KOPT-K1 (cell line): ENCODE results near the gene IGFL3.
"Not testable (repeated sequence)": the region's sequence is repeated elsewhere in the genome, so short reads cannot be mapped to it uniquely, and the experiment has no call there.

Experiments
- H3K27ac ChIP-seq: fragments of 200-600 bp; sonication (generic); 2 replicates; pipeline ENCODE4 v1.5.1; 2016; ENCODE audit warnings: antibody characterized with exemption, mild to moderate bottlenecking, low read depth, low read length; ENCODE audit not compliant: poor library complexity, severe bottlenecking
- H3K36me3 ChIP-seq: fragments of 200-600 bp; sonication (generic); 2 replicates; pipeline ENCODE4 v1.5.1; 2017; ENCODE audit warnings: antibody characterized with exemption, mild to moderate bottlenecking, low read length, moderate library complexity; ENCODE audit not compliant: insufficient read depth
- H3K9me3 ChIP-seq: fragments of 200-600 bp; sonication (generic); 2 replicates; pipeline ENCODE4 v1.5.1; 2017; ENCODE audit warnings: antibody characterized with exemption, low read length, mild to moderate bottlenecking; ENCODE audit not compliant: insufficient read depth, poor library complexity, severe bottlenecking

Gene IGFL3

GRCh38 chr19:46124638-46125115, at the start of gene IGFL3:
IGFL3 (minus strand) TSS chr19:46124688; CDS start chr19:46124649, 39 bp downstream.
- Histone ChIP-seq H3K27ac (no peak within 1 kb of the TSS), H3K9me3 (no peaks in the 10 kb centered on the region)

GRCh38 chr19:46173886-46174480, 49.5 kb upstream of the IGFL3 start:
- Histone ChIP-seq H3K36me3 (no peaks in the 10 kb centered on the region), H3K9me3 (peaks cover 11% of the 10 kb centered on the region), H3K27ac (no peak overlapping the region)

More at GRCh38 chr19:46124638-46125115, at the start of gene IGFL3:
- H3K36me3 ChIP-seq, result no peaks in the 10 kb centered on the region

GRCh38 chr19:46162731-46163130, 38.2 kb upstream of the IGFL3 start:
- Histone ChIP-seq H3K9me3 (peaks cover 12% of the 10 kb centered on the region), H3K36me3 (no peaks in the 10 kb centered on the region), H3K27ac (no peak overlapping the region)

GRCh38 chr19:46161642-46162257, 37.3 kb upstream of the IGFL3 start:
- H3K36me3 ChIP-seq, H3K27ac ChIP-seq: not testable (repeated sequence)
- peaks cover 12% of the 10 kb centered on the region for H3K9me3 ChIP-seq

- Histone ChIP-seq H3K27ac (no peak overlapping the region), H3K9me3 (peaks cover 12% of the 10 kb centered on the region), H3K36me3 (no peaks in the 10 kb centered on the region)
Observed at GRCh38 chr19:46160233-46160775, 35.8 kb upstream of the IGFL3 start.

GRCh38 chr19:46159418-46160232, 35.1 kb upstream of the IGFL3 start:
- peaks cover 12% of the 10 kb centered on the region for H3K9me3 ChIP-seq
- no peak overlapping the region for H3K27ac ChIP-seq
- H3K36me3 ChIP-seq, result no peaks in the 10 kb centered on the region

GRCh38 chr19:46155237-46155636, 30.7 kb upstream of the IGFL3 start:
- Histone ChIP-seq H3K36me3 (no peaks in the 10 kb centered on the region), H3K27ac (no peak overlapping the region), H3K9me3 (no peaks in the 10 kb centered on the region)

GRCh38 chr19:46150606-46151005, 26.1 kb upstream of the IGFL3 start:
- Histone ChIP-seq H3K36me3 (no peaks in the 10 kb centered on the region), H3K9me3 (no peaks in the 10 kb centered on the region), H3K27ac (no peak overlapping the region)

- no peak within 1 kb of the TSS for H3K27ac ChIP-seq
- H3K36me3 ChIP-seq, result no peaks in the 10 kb centered on the region
- H3K9me3 ChIP-seq, result no peaks in the 10 kb centered on the region
Observed at GRCh38 chr19:46147791-46148288, 23.4 kb upstream of the IGFL3 start, which contains the start of gene IGFL2. IGFL2 (plus strand) TSS chr19:46148238; CDS start chr19:46148279, 41 bp downstream.

- Histone ChIP-seq H3K27ac (no peak overlapping the region), H3K36me3 (no peaks in the 10 kb centered on the region), H3K9me3 (no peaks in the 10 kb centered on the region)
Observed at GRCh38 chr19:46147166-46147740, 22.8 kb upstream of the IGFL3 start.

GRCh38 chr19:46144756-46145155, 20.3 kb upstream of the IGFL3 start:
- Histone ChIP-seq H3K36me3 (no peaks in the 10 kb centered on the region), H3K27ac (no peak overlapping the region), H3K9me3 (no peaks in the 10 kb centered on the region)

GRCh38 chr19:46142294-46142693, 17.8 kb upstream of the IGFL3 start:
- Histone ChIP-seq H3K27ac (no peak overlapping the region), H3K9me3 (no peaks in the 10 kb centered on the region), H3K36me3 (no peaks in the 10 kb centered on the region)

- Histone ChIP-seq H3K9me3 (no peaks in the 10 kb centered on the region), H3K36me3 (no peaks in the 10 kb centered on the region), H3K27ac (no peak overlapping the region)
Observed at GRCh38 chr19:46141421-46141820, 16.9 kb upstream of the IGFL3 start.

- no peaks in the 10 kb centered on the region for H3K36me3 ChIP-seq
- H3K9me3 ChIP-seq, result no peaks in the 10 kb centered on the region
- no peak overlapping the region for H3K27ac ChIP-seq
Observed at GRCh38 chr19:46137915-46138473, 13.5 kb upstream of the IGFL3 start.
